Measurements from ENCODE around the gene SLC31A1. TPM values are rescaled to one million over a fixed set of nuclear protein-coding genes. Genes with fewer than 3 reads are reported as not detected.

The SLC31A1 gene
- total and polyA plus RNA-seq, 2 experiments from 2014 or later = 15.0 to 32.1 TPM

GRCh38 chr9:113237026-113237425 lies 15.7 kb downstream of the SLC31A1 start (continued):
- no peak for TF ChIP-seq REST (IDR thresholded peaks at IDR 0.05; ENCODE audit: unreplicated experiment)
- TF ChIP-seq POLR2AphosphoS5 (IDR thresholded peaks at IDR 0.05; ENCODE audit: low read depth) = no peak
- TF ChIP-seq NANOG (IDR thresholded peaks at IDR 0.05; ENCODE audit: borderline replicate concordance) = no peak

- no peaks in the 10 kb centered on the region for H3K27me3 ChIP-seq (ENCODE audit: insufficient read depth)
- Mint-ChIP-seq H3K36me3 (ENCODE audit: low read depth) (no peaks in the 10 kb centered on the region), H3K4me1 (no peaks in the 10 kb centered on the region), H3K27ac (no peak overlapping the region), H3K9me3 (no peaks in the 10 kb centered on the region), H3K27me3 (ENCODE audit: insufficient read depth, low read depth, poor library complexity) (peaks cover 2% of the 10 kb centered on the region), H3K4me3 (no peak overlapping the region)
- H3F3A ChIP-seq (replicated peaks; ENCODE audit: low read depth) = no peaks in the 10 kb centered on the region
- DNase-seq (ENCODE audit: low spot score) (no peak), ATAC-seq (no peak)
- no peak overlapping the region for H3K4me2 ChIP-seq
- no peaks in the 10 kb centered on the region for H3K79me2 ChIP-seq (replicated peaks; ENCODE audit: insufficient read depth)
- H3K36me3 ChIP-seq (ENCODE audit: insufficient read depth) = no peaks in the 10 kb centered on the region
- H3K27ac ChIP-seq (ENCODE audit: low read depth) = 0 out of 2 replicates have a peak overlapping the region, but pooled peaks have one; percentile 22
- no peaks in the 10 kb centered on the region for H3K9me2 ChIP-seq (ENCODE audit: insufficient read depth)
- H2AFZ ChIP-seq = no peak overlapping the region
- H3K4me3 ChIP-seq = no peak overlapping the region
- no peaks in the 10 kb centered on the region for H3K4me1 ChIP-seq (ENCODE audit: insufficient read depth)
- peaks cover 13% of the 10 kb centered on the region for H4K20me1 ChIP-seq (replicated peaks; ENCODE audit: insufficient read depth)
- TF ChIP-seq EZH2phosphoT487 (IDR thresholded peaks at IDR 0.05; ENCODE audit: unreplicated experiment) (no peak), JUNB (IDR thresholded peaks at IDR 0.05; ENCODE audit: unreplicated experiment) (no peak), ETS1 (IDR thresholded peaks at IDR 0.05) (no peak), STAT1 (IDR thresholded peaks at IDR 0.05; ENCODE audit: unreplicated experiment) (no peak), REST (IDR thresholded peaks at IDR 0.05; ENCODE audit: unreplicated experiment) (no peak), ZNF462 (CRISPR knock-in tag; IDR thresholded peaks at IDR 0.05) (no peak)
Measured at GRCh38 chr9:113238202-113238858, 17.0 kb downstream of the SLC31A1 start.

Data from GM23338 (cell line).